Fibroblast of mammary gland (primary cell): ENCODE measurements around the gene SERF2.

ENCODE experiments used
- DNase-seq: peaks from one replicate; pipeline ENCODE4 v3.0.0-alpha.2; 2010; ENCODE audit warnings: low read depth
- H3K4me3 ChIP-seq: 2 replicates; pipeline ENCODE4 v1.5.1; 2011; ENCODE audit warnings: low read depth, mild to moderate bottlenecking, low read length, moderate library complexity; ENCODE audit not compliant: control insufficient read depth
- TF ChIP-seq, protein P1 (sequence below): conservative IDR thresholded peaks from 2 replicates; pipeline ENCODE4 v1.5.1; 2011; ENCODE audit warnings: low read depth, low read length, inconsistent platforms; ENCODE audit not compliant: control insufficient read depth, insufficient read depth

Gene SERF2

DNA sequence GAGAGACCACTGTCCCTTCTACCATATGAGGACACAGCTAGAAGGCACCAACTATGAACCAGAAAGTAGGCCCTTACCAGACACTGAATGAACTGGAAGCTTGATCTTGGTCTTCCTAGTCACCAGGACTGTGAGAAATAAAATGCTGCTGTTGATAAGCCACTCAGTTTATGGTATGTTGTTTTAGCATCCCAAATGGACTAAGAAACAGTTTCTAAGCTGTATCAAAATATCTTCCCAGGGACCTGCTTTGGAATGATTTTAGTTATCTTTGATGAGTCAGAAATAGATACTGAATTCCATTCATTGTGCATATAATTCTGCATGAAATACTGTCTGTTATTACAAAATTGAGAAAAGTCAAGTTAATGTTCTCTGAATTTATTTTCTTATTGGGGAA lies 53.3 kb downstream of the SERF2 start:
- H3K4me3 ChIP-seq, result no peak overlapping the region
- TF ChIP-seq, protein P1, sequence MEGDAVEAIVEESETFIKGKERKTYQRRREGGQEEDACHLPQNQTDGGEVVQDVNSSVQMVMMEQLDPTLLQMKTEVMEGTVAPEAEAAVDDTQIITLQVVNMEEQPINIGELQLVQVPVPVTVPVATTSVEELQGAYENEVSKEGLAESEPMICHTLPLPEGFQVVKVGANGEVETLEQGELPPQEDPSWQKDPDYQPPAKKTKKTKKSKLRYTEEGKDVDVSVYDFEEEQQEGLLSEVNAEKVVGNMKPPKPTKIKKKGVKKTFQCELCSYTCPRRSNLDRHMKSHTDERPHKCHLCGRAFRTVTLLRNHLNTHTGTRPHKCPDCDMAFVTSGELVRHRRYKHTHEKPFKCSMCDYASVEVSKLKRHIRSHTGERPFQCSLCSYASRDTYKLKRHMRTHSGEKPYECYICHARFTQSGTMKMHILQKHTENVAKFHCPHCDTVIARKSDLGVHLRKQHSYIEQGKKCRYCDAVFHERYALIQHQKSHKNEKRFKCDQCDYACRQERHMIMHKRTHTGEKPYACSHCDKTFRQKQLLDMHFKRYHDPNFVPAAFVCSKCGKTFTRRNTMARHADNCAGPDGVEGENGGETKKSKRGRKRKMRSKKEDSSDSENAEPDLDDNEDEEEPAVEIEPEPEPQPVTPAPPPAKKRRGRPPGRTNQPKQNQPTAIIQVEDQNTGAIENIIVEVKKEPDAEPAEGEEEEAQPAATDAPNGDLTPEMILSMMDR, result no peak
- no peak for DNase-seq
